ENCODE results near the gene CALR.

The CALR gene

DNA sequence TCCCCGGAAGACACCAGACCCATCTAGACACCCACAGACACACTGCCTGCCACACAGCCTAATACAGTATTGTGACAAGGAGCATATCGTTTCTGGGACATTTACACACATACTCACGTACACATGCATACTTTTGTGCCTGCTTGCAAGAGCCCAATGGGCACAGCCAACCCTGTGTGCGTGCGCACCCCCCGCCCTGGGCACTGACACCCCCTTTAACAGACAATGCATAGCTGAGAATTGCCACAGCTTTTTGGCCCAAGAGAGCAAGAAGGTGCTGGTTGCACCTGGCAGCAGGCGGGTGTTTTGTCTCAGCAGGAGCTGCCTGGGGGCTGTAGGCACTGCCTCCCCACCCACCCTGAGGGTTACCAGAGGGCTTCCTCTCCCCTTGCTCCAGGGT lies 55.2 kb downstream of the CALR start:
- Histone ChIP-seq H3K27ac (peak overlapping the region in 8 of 21 experiments; percentile 17 to 84 (median 50)), H3K4me3 (no peak overlapping the region)
